ENCODE measurements around the gene ZXDC. TPM values are rescaled to one million over a fixed set of nuclear protein-coding genes. Genes with fewer than 3 reads are reported as not detected.

ZXDC gene
- total and polyA plus RNA-seq, 8 donors, result 30.1 to 40.8 (median 35.5) TPM

- ATAC-seq (no peak), DNase-seq (no peak)
- TF ChIP-seq CTCF (IDR thresholded peaks at IDR 0.05), result no peak
- Histone ChIP-seq H3K36me3 (peaks cover 0 to 62% of the 10 kb centered on the region in 2 donors), H3K9me3 (no peaks in the 10 kb centered on the region), H3K4me3 (no peak overlapping the region), H3K4me1 (peaks cover 0 to 4% of the 10 kb centered on the region in 2 donors), H3K27ac (no peak overlapping the region), H3K27me3 (no peaks in the 10 kb centered on the region)
- intact Hi-C loops (cut with DNase I), result no loop called here
Measured at GRCh38 chr3:126446791-126447190, 28.9 kb downstream of the ZXDC start.

GRCh38 chr3:126446301-126446700 lies 29.4 kb downstream of the ZXDC start:
- Histone ChIP-seq H3K4me3 (no peak overlapping the region), H3K27me3 (no peaks in the 10 kb centered on the region), H3K27ac (no peak overlapping the region), H3K4me1 (peaks cover 0 to 4% of the 10 kb centered on the region in 2 donors), H3K36me3 (peaks cover 0 to 62% of the 10 kb centered on the region in 2 donors), H3K9me3 (no peaks in the 10 kb centered on the region)
- intact Hi-C loops (cut with DNase I), result no loop called here
- TF ChIP-seq CTCF (IDR thresholded peaks at IDR 0.05), result no peak
- no peak for DNase-seq
- ATAC-seq, result no peak

- Histone ChIP-seq H3K27me3 (no peaks in the 10 kb centered on the region), H3K4me3 (no peak overlapping the region), H3K4me1 (peaks cover 0 to 4% of the 10 kb centered on the region in 2 donors), H3K36me3 (peaks cover 0 to 62% of the 10 kb centered on the region in 2 donors), H3K9me3 (no peaks in the 10 kb centered on the region), H3K27ac (no peak overlapping the region)
- TF ChIP-seq CTCF (IDR thresholded peaks at IDR 0.05), result no peak
- DNase-seq (no peak), ATAC-seq (no peak)
- intact Hi-C loops (cut with DNase I), result no loop called here
Measured at GRCh38 chr3:126445506-126445905, 30.2 kb downstream of the ZXDC start.

- H3K9me3 ChIP-seq, result no peaks in the 10 kb centered on the region
- no peak for TF ChIP-seq CTCF (IDR thresholded peaks at IDR 0.05)
- H3K4me1 ChIP-seq, result peaks cover 0 to 4% of the 10 kb centered on the region in 2 donors
- intact Hi-C loops (cut with DNase I), result no loop called here
- H3K27me3 ChIP-seq, result no peaks in the 10 kb centered on the region
- H3K4me3 ChIP-seq, result no peak overlapping the region
- DNase-seq, result no peak
- ATAC-seq, result no peak
- peaks cover 0 to 61% of the 10 kb centered on the region in 2 donors for H3K36me3 ChIP-seq
- no peak overlapping the region for H3K27ac ChIP-seq
Measured at GRCh38 chr3:126442856-126443242, 32.8 kb downstream of the ZXDC start.

- peaks cover 0 to 4% of the 10 kb centered on the region in 2 donors for H3K4me1 ChIP-seq
- ATAC-seq (no peak), DNase-seq (peak in 3 of 4 donors; percentile 39 to 89 (median 75))
- no peaks in the 10 kb centered on the region for H3K9me3 ChIP-seq
- H3K27me3 ChIP-seq, result no peaks in the 10 kb centered on the region
- peaks cover 0 to 62% of the 10 kb centered on the region in 2 donors for H3K36me3 ChIP-seq
- intact Hi-C loops (cut with DNase I), result no loop called here
- TF ChIP-seq CTCF (IDR thresholded peaks at IDR 0.05), result no peak
- no peak overlapping the region for H3K4me3 ChIP-seq
- no peak overlapping the region for H3K27ac ChIP-seq
Measured at GRCh38 chr3:126442094-126442855, 33.4 kb downstream of the ZXDC start.
